ENCODE data around the gene PILRA.

GRCh38 chr7:100411101-100411500, 37.8 kb downstream of the PILRA start:
- no peak for TF ChIP-seq POLR2A (IDR thresholded peaks at IDR 0.05)
- no peak for TF ChIP-seq CTCF (IDR thresholded peaks at IDR 0.05)
- no peak for TF ChIP-seq EP300 (IDR thresholded peaks at IDR 0.05)
- no peak for TF ChIP-seq POLR2AphosphoS5 (IDR thresholded peaks at IDR 0.05)

Data from gastroesophageal sphincter (tissue), 3 donors.